KMS-11 (cell line): ENCODE measurements around the gene FIG4.
"Not testable (repeated sequence)": the region's sequence is repeated elsewhere in the genome, so short reads cannot be mapped to it uniquely, and the experiment has no call there.

Experiments used
- H2AFZ ChIP-seq: fragments of 200-600 bp; sonication (generic); 2 replicates; pipeline ENCODE4 v1.6.1; 2016; ENCODE audit warnings: antibody characterized with exemption, mixed run types, low read depth
- H3K27ac ChIP-seq: fragments of 200-600 bp; sonication (generic); 2 replicates; pipeline ENCODE4 v1.6.1; 2016; ENCODE audit warnings: mild to moderate bottlenecking, mixed run types
- H3K27me3 ChIP-seq: fragments of 200-600 bp; sonication (generic); 2 replicates; pipeline ENCODE4 v1.6.1; 2017; ENCODE audit warnings: mild to moderate bottlenecking, low read depth, mixed run types, moderate library complexity; ENCODE audit not compliant: insufficient read depth
- H3K36me3 ChIP-seq: fragments of 200-600 bp; sonication (generic); 2 replicates; pipeline ENCODE4 v1.6.1; 2017; ENCODE audit warnings: mild to moderate bottlenecking, mixed run types; ENCODE audit not compliant: insufficient read depth
- H3K4me1 ChIP-seq: fragments of 200-600 bp; sonication (generic); 2 replicates; pipeline ENCODE4 v1.6.1; 2016; ENCODE audit warnings: mild to moderate bottlenecking, low read depth, mixed run types; ENCODE audit not compliant: poor library complexity, severe bottlenecking
- H3K4me2 ChIP-seq: fragments of 200-600 bp; sonication (generic); 2 replicates; pipeline ENCODE4 v1.7.0; 2016; ENCODE audit warnings: mild to moderate bottlenecking, mixed run types
- H3K4me3 ChIP-seq: fragments of 200-600 bp; sonication (generic); IDR thresholded peaks from 2 replicates; pipeline ENCODE4 v1.6.1; 2017; ENCODE audit warnings: low read depth, low read length, mixed read lengths; ENCODE audit not compliant: insufficient read depth
- H3K79me2 ChIP-seq: fragments of 200-600 bp; sonication (generic); 2 replicates; pipeline ENCODE4 v1.6.1; 2016; ENCODE audit warnings: low read depth, mixed run types; ENCODE audit not compliant: insufficient read depth
- H3K9ac ChIP-seq: fragments of 200-600 bp; sonication (generic); 2 replicates; pipeline ENCODE4 v1.6.1; 2016; ENCODE audit warnings: mild to moderate bottlenecking, mixed run types
- H4K20me1 ChIP-seq: fragments of 200-600 bp; sonication (generic); 2 replicates; pipeline ENCODE4 v1.6.1; 2016; ENCODE audit warnings: mild to moderate bottlenecking, mixed run types; ENCODE audit not compliant: insufficient read depth
- CTCF ChIP-seq: fragments of 200-600 bp; sonication (generic); conservative IDR thresholded peaks from 2 replicates; pipeline ENCODE4 v1.6.1; 2017; ENCODE audit warnings: low read depth, mild to moderate bottlenecking, antibody characterized with exemption, low read length, moderate library complexity, mixed read lengths

Gene FIG4

DNA sequence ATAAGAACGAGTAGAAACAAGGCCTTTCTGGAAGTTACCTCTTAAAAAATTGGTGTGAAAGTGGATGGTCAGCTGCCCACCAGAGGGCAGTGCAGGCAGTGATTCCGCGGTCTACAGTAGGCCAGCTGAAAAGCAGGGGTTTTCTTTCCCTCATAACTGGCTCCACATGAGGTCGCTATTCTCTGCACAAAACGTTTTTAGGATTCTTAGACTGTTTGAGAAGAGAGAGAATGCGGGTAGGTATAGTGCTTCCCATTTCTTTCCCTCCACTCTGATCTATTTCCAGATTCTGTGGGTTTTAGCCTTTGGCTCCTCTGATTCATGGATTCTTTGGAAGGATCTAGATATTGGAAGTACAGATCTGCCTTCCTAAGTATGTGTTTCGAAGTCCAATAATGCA lies 14.2 kb downstream of the FIG4 start:
- H3K27me3 ChIP-seq = no peaks in the 10 kb centered on the region
- no peak overlapping the region for H3K9ac ChIP-seq
- no peaks in the 10 kb centered on the region for H3K36me3 ChIP-seq
- H2AFZ ChIP-seq = no peak overlapping the region
- no peaks in the 10 kb centered on the region for H3K79me2 ChIP-seq
- H4K20me1 ChIP-seq = no peaks in the 10 kb centered on the region
- no peak overlapping the region for H3K27ac ChIP-seq
- H3K4me2 ChIP-seq = no peak overlapping the region
- peak; percentile 86 for TF ChIP-seq CTCF
- H3K4me3 ChIP-seq = no peak overlapping the region
- no peaks in the 10 kb centered on the region for H3K4me1 ChIP-seq

DNA sequence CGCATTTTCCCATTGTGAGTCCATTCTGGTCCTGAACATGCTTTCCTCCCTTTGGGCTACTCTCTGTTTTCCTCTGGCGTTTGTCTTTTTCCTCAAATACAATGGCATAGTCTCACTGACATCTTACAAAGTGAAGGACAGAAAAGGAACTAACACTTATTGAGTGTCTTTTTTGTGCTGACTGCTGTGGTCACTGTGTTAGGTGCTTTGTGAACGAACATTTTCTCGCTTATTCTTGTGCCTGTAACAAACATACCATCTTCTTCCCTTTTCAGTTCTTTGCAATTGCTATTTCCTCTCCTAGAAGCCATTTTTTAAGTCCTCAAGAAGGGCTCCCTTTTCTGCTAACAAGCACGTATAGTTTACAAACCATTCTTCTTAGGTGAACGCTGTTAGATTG lies 15.4 kb downstream of the FIG4 start:
- Histone ChIP-seq H3K27me3 (no peaks in the 10 kb centered on the region), H4K20me1 (no peaks in the 10 kb centered on the region), H2AFZ (no peak overlapping the region), H3K4me2 (no peak overlapping the region), H3K4me1 (no peaks in the 10 kb centered on the region), H3K79me2 (no peaks in the 10 kb centered on the region), H3K27ac (no peak overlapping the region), H3K9ac (no peak overlapping the region), H3K36me3 (no peaks in the 10 kb centered on the region), H3K4me3 (no peak overlapping the region)
- TF ChIP-seq CTCF = no peak

DNA sequence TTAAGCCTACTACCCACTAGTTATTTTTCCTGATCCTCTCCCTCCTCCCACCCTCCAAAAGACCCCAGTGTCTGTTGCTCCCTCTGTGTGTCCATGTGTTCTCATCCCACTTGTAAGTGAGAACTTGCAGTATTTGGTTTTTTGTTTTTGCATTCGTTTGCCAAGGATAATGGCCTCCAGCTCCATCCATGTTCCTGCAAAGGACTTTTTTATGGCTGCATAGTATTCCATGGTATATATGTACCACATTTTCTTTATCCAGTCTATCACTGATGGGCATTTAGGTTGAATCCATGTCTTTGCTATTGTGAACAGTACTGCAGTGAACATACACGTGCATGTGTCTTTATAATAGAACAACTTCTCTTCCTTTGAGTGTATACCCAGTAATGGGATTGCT lies 17.0 kb downstream of the FIG4 start:
- not testable (repeated sequence) for H4K20me1 ChIP-seq, H3K27ac ChIP-seq, H3K9ac ChIP-seq, H3K27me3 ChIP-seq, H3K36me3 ChIP-seq, H3K4me2 ChIP-seq, H3K4me3 ChIP-seq, H2AFZ ChIP-seq, H3K4me1 ChIP-seq, H3K79me2 ChIP-seq

DNA sequence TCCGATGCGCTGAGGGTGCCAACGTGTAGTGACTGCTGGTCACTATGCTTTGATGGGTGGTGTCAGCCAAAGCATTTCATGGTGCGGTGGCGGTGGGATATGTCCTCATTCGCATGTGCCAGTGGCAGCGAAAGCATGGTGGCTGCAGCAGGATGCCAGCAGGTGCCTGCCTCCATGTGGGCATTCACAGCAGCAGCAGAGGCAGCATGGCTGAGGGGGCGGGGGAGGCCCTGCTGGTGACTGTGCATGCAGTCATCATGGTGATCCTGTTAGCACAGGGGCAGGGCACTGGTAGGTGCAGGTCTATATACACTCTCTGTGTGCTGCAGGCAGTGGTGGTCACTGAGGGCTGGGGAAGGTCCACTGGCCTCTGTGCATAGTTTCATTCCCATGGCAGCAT lies 22.0 kb downstream of the FIG4 start:
- H3K79me2 ChIP-seq = no peaks in the 10 kb centered on the region
- no peaks in the 10 kb centered on the region for H4K20me1 ChIP-seq
- H3K9ac ChIP-seq = no peak overlapping the region
- H3K4me3 ChIP-seq = no peak overlapping the region
- no peaks in the 10 kb centered on the region for H3K36me3 ChIP-seq
- H2AFZ ChIP-seq = no peak overlapping the region
- no peaks in the 10 kb centered on the region for H3K4me1 ChIP-seq
- no peak overlapping the region for H3K27ac ChIP-seq
- no peak overlapping the region for H3K4me2 ChIP-seq
- H3K27me3 ChIP-seq = no peaks in the 10 kb centered on the region
- TF ChIP-seq CTCF = no peak

DNA sequence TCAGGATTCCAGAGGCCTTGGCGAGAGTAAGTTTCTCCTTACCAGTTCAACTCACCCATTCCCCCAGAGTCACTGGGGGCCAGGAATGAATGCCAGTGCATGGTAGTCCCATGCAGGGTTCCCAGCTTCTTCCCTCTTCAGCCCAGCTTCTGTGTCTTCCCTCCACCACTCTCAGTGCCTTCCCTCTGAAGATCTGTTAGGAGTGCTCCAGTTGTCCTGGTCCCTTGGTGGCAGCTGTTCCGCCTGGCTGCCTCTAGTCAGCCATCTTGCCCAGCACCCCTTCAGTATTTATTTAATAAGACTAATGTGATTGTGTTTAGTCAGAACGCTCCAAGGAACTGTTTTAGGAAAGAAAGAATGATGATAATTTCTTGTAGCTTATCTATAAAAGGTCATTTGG lies 23.1 kb downstream of the FIG4 start:
- no peak for TF ChIP-seq CTCF
- Histone ChIP-seq H3K27me3 (no peaks in the 10 kb centered on the region), H4K20me1 (no peaks in the 10 kb centered on the region), H3K79me2 (no peaks in the 10 kb centered on the region), H3K27ac (no peak overlapping the region), H3K9ac (no peak overlapping the region), H3K4me1 (no peaks in the 10 kb centered on the region), H3K4me2 (no peak overlapping the region), H2AFZ (no peak overlapping the region), H3K4me3 (no peak overlapping the region), H3K36me3 (no peaks in the 10 kb centered on the region)
